Subcutaneous abdominal adipose tissue (tissue), 5 donors: ENCODE results near the gene RORB.

Source experiments
- H3K27ac ChIP-seq: one replicate; pipeline ENCODE4 v1.7.0; 2013; ENCODE audit warnings: low read depth, mild to moderate bottlenecking, inconsistent platforms, low read length, moderate library complexity
- H3K27me3 ChIP-seq, 5 donors: one replicate each; pipeline ENCODE4 v1.7.0; 2013; ENCODE audit warnings: low read length in 5 of 5, inconsistent platforms in 1 of 5; ENCODE audit not compliant: control insufficient read depth in 5 of 5, insufficient read depth in 4 of 5
- H3K36me3 ChIP-seq, 5 donors: one replicate each; pipeline ENCODE4 v1.7.0; 2013; ENCODE audit warnings: low read length in 5 of 5; ENCODE audit not compliant: control insufficient read depth in 5 of 5, insufficient read depth in 5 of 5
- H3K4me1 ChIP-seq, 5 donors: one replicate each; pipeline ENCODE4 v1.7.0; 2013; ENCODE audit warnings: low read length in 5 of 5, mild to moderate bottlenecking in 3 of 5, moderate library complexity in 1 of 5; ENCODE audit not compliant: control insufficient read depth in 5 of 5, insufficient read depth in 5 of 5
- H3K4me3 ChIP-seq, 5 donors: one replicate each; pipeline ENCODE4 v1.7.0; 2013; ENCODE audit warnings: low read length in 5 of 5, low read depth in 1 of 5
- H3K9ac ChIP-seq, 5 donors: one replicate each; pipeline ENCODE4 v1.7.0; 2013; ENCODE audit warnings: low read length in 5 of 5, mild to moderate bottlenecking in 4 of 5, moderate library complexity in 3 of 5
- H3K9me3 ChIP-seq, 5 donors: one replicate each; pipeline ENCODE4 v1.7.0; 2013; ENCODE audit warnings: low read length in 5 of 5; ENCODE audit not compliant: control insufficient read depth in 5 of 5
- donor health status: healthy.
- donor health status: healthy.
- donor health status: healthy.
- donor health status: healthy.
- donor health status: healthy.

RORB gene

DNA sequence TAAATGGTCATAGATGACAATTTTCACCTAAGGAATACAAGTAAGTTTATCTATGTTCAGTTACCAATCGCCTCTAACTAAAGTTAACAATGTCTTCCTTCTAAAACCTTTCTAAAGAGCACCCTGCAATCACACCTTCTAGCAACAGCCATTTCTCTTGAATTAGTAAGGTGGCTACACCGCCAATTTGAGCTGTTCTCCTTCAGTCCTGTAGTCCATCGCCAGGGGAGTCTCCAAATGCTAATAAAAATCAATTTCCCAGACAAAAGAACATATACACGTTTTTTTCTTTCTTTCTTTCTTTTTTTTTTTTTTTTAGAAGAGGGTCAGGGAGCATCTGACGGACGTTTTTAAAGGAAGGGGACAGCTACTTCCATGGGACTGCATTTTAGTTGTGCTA lies 729 bp upstream of the RORB start:
- no peak overlapping the region for H3K27ac ChIP-seq
- no peaks in the 10 kb centered on the region for H3K9me3 ChIP-seq
- H3K36me3 ChIP-seq = no peaks in the 10 kb centered on the region
- H3K27me3 ChIP-seq = peaks cover 21 to 34% (median 24%) of the 10 kb centered on the region in 5 donors
- H3K4me3 ChIP-seq = peak overlapping the region; percentile 61 to 94 (median 80)
- H3K4me1 ChIP-seq = peaks cover 0 to 43% (median 38%) of the 10 kb centered on the region in 5 donors
- no peak overlapping the region for H3K9ac ChIP-seq

DNA sequence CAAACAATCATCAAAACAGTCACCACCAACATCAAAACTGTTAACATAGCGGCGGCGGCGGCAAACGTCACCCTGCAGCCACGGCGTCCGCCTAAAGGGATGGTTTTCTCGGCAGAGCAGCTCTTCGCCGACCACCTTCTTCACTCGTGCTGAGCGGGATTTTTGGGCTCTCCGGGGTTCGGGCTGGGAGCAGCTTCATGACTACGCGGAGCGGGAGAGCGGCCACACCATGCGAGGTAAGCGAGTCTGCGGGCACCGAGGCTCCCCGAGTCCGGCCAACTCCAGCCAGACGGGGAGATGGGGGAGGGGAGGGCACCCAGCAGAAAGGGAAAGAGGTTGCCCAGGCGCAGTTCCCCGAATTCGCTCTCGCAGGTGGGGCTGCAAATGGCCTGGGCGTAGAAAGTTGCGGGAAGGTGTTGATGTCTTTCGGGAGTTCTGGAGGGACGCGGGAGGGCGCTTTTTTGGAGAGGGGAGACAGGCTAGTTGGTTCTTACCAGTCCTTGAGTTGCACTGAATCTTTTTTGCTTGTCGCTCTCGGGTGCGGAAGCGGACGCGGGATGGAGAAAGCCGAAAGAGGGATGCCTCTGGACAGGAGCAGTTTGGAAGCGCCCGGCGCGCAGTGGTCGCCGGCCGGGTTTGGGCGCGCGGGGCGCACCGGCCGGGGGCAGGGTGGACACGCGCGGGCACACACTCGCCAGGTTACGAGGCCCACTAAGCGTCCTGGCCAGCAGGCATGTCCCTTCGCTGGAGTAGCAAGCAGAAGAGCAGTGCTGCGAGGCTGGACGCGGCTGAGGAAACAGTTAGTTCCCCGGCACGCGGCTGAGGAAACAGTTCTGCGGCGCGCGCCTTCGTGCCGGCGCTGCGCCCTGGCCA lies 849 bp downstream of the RORB start:
- Histone ChIP-seq H3K9ac (peak overlapping the region in 1 of 5 donors; percentile 64), H3K9me3 (no peaks in the 10 kb centered on the region), H3K27me3 (peaks cover 21 to 34% (median 24%) of the 10 kb centered on the region in 5 donors), H3K4me1 (peaks cover 0 to 43% (median 38%) of the 10 kb centered on the region in 5 donors), H3K36me3 (no peaks in the 10 kb centered on the region), H3K4me3 (peak overlapping the region; percentile 71 to 96 (median 81)), H3K27ac (peak overlapping the region; percentile 17)

DNA sequence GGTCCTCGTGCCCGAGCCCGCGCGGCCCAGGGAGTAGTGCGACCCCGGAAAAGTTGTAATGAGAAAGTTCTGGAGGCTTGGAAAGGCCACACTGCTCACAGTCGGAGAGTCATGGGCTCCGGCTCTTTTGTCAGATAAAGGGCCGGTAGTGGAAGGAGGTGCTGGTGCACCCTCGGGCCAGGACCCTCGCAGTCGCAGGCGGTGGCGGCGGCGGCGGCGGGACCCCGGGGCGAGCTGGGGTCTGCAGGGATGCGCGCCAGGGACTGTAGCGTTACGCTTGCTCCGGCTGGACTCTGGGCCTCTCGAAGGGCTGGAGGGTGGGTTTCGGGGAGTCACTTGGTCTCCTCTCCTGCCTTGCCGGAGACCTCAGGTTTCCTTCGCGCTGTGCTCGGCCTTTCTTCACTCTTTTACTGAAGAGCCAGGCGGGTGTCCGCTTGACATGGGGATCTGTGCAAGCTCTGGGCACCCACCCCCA lies 1.5 kb downstream of the RORB start:
- H3K36me3 ChIP-seq = no peaks in the 10 kb centered on the region
- H3K9ac ChIP-seq = no peak overlapping the region
- peaks cover 21 to 34% (median 24%) of the 10 kb centered on the region in 5 donors for H3K27me3 ChIP-seq
- no peak overlapping the region for H3K27ac ChIP-seq
- no peaks in the 10 kb centered on the region for H3K9me3 ChIP-seq
- peaks cover 0 to 43% (median 38%) of the 10 kb centered on the region in 5 donors for H3K4me1 ChIP-seq
- peak overlapping the region in 4 of 5 donors; percentile 71 to 94 (median 80) for H3K4me3 ChIP-seq

DNA sequence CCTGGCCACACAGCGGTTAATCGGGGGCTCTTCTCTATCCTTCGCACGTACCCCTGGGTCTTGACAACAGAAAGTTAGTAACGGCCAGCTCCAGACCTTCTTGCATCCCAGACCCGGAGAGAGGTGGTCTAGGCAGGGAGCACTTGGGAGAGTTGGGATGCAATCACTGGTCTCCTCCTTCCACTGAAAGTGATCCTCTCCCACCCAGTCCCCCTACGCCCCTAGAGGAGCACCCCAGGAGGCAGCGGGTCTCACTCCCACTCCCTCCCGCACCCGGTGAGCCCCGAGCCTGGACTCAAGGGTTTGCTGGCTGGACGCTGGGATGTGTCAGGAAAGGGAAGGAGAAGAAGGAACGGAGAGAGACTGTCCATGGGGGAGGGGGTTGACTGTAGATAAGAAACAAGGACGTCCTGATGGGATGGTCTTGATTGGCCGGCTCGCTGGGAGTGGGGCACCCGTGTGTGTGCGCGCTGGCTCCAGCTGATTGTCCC lies 2.0 kb downstream of the RORB start:
- no peaks in the 10 kb centered on the region for H3K36me3 ChIP-seq
- peak overlapping the region; percentile 29 to 94 (median 80) for H3K4me3 ChIP-seq
- H3K9ac ChIP-seq = peak overlapping the region in 1 of 5 donors; percentile 30
- no peak overlapping the region for H3K27ac ChIP-seq
- H3K9me3 ChIP-seq = no peaks in the 10 kb centered on the region
- peaks cover 21 to 34% (median 24%) of the 10 kb centered on the region in 5 donors for H3K27me3 ChIP-seq
- peaks cover 0 to 43% (median 38%) of the 10 kb centered on the region in 5 donors for H3K4me1 ChIP-seq

DNA sequence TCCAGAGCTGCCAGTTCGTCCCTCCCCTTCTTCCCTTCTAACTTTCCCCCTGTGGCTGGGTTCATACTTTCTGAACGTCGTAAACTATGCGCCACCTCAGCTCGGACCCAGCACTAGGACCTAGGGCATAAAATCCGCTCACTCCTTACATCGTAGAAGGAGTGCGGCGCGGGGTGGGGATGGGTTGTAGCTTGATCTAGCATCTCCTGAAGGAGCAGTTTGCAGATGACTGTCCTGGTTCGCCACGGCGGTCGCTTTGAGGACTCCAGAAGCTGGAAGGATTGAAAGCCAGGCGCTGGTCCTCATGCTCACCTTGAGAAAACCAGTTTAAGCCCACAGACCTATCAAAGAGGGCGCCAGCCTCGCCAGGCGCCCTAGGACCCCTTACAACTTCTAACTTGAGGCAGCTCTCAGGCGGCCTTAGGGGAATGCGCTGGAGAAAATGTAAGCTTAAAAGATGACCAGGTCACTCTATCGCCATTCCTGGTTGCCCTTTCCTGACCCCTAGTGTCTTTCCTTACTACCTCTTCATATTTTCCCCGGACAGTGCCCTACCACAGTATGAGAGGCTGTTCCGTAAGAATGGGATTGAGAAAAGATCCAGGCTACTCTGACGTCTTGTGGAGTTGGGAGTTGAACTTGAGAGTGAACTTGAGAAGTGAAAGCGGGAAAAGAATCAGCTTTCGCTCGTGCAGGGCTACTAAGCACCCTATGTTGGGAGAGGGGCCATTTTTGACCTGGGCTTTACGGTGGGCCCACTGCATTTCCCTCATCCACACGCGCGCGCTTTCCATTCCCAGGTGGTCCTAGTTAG lies 2.8 kb downstream of the RORB start:
- Histone ChIP-seq H3K36me3 (no peaks in the 10 kb centered on the region), H3K4me3 (peak overlapping the region; percentile 46 to 94 (median 80)), H3K27me3 (peaks cover 21 to 34% (median 24%) of the 10 kb centered on the region in 5 donors), H3K9ac (no peak overlapping the region), H3K4me1 (peaks cover 0 to 43% (median 38%) of the 10 kb centered on the region in 5 donors), H3K27ac (no peak overlapping the region), H3K9me3 (no peaks in the 10 kb centered on the region)

DNA sequence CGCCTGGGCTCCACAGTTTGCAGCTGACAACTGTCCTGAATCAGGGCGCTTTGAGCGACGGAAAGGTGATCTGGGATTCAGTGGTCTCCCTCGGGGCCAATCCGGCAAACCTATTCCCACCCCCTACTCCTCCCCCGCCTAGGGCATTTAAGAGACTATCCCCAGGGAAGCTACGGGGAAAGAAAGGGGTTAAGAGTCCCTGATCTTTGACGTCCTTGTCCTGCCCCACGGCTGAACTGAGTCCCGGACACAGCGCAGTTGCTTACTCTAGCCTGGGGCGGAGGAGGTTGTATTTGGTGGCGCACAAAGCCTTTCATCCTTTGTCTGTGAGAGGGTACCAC lies 3.4 kb downstream of the RORB start:
- H3K4me3 ChIP-seq = peak overlapping the region; percentile 46 to 94 (median 80)
- H3K9ac ChIP-seq = no peak overlapping the region
- peaks cover 0 to 43% (median 38%) of the 10 kb centered on the region in 5 donors for H3K4me1 ChIP-seq

DNA sequence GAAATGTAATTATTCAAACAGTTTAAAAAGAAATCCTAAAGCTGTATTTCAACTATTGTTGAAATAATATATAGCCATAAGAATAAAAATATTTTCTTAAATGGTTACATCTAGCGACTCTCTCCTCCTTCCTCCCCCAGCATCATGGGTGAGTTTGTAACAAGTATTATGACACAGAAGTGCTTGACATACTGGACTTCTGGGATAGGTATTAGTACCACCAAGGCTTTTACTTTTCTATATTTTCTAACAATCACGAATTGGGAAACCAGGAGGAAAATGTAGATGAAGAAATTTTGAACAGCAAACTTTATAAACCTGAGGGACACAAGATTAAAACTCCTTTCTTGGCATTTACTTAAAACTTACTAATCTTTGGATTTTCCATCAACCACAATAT lies 4.4 kb downstream of the RORB start:
- peaks cover 0 to 41% (median 36%) of the 10 kb centered on the region in 5 donors for H3K4me1 ChIP-seq
- H3K9me3 ChIP-seq = no peaks in the 10 kb centered on the region
- no peak overlapping the region for H3K9ac ChIP-seq
- H3K27me3 ChIP-seq = peaks cover 21 to 34% (median 24%) of the 10 kb centered on the region in 5 donors
- H3K27ac ChIP-seq = no peak overlapping the region
- H3K4me3 ChIP-seq = no peak overlapping the region
- no peaks in the 10 kb centered on the region for H3K36me3 ChIP-seq

More for the DNA sequence above, 3.4 kb downstream of the RORB start:
- Histone ChIP-seq H3K9me3 (no peaks in the 10 kb centered on the region), H3K27ac (no peak overlapping the region), H3K36me3 (no peaks in the 10 kb centered on the region), H3K27me3 (peaks cover 21 to 34% (median 24%) of the 10 kb centered on the region in 5 donors)

DNA sequence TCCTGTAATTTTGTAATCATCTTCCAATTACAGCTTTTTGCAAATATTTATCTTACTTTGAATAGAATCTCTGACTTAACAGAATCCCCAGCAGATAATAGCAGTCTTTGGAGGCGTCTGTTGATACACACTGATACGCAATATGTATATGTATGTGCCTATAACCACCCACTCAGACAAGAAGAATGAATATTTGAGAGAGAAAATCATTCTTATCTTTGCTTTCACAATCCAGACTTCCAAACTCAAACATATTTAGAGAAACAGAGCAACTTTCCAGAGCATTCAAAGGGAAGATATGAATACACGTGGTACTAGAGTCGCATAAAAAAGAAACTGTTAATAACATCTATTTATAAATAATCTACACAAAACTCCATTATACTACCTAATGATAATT lies 6.1 kb downstream of the RORB start:
- peaks cover 0 to 26% (median 24%) of the 10 kb centered on the region in 5 donors for H3K4me1 ChIP-seq

DNA sequence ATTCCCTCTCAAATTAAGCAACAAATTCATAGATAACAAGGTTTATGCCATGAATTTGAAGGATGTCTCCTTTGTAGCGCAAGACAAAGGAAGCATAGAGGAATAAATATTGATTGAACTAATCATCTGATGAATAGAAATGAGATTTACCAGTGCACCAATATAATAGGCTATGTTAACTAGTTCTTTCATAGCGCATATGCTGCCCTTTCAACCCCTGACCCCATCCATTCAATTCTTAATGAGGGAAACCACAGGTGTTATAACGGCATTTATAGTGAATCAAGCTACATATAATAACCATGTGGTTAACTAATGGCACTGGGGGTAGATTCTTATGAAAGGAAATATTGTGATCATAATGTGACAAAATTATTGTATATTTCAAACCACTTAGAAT lies 6.5 kb downstream of the RORB start:
- Histone ChIP-seq H3K4me1 (peaks cover 0 to 21% (median 20%) of the 10 kb centered on the region in 5 donors), H3K36me3 (no peaks in the 10 kb centered on the region), H3K4me3 (no peak overlapping the region), H3K9me3 (no peaks in the 10 kb centered on the region), H3K27me3 (peaks cover 20 to 25% (median 22%) of the 10 kb centered on the region in 5 donors), H3K27ac (no peak overlapping the region), H3K9ac (no peak overlapping the region)

More for the DNA sequence above, 6.1 kb downstream of the RORB start:
- no peak overlapping the region for H3K4me3 ChIP-seq
- H3K36me3 ChIP-seq = no peaks in the 10 kb centered on the region
- H3K9me3 ChIP-seq = no peaks in the 10 kb centered on the region
- no peak overlapping the region for H3K9ac ChIP-seq
- no peak overlapping the region for H3K27ac ChIP-seq
- peaks cover 21 to 29% (median 24%) of the 10 kb centered on the region in 5 donors for H3K27me3 ChIP-seq
